GM21423 (cell line): Measurements from ENCODE around the gene INA.

ENCODE experiments used
- ATAC-seq: cut with Tn5 transposase; IDR thresholded peaks from one replicate; pipeline ENCODE4 v1.9.1; 2021; ENCODE audit warnings: mild to moderate bottlenecking, moderate library complexity; ENCODE audit not compliant: unreplicated experiment

Gene INA

DNA sequence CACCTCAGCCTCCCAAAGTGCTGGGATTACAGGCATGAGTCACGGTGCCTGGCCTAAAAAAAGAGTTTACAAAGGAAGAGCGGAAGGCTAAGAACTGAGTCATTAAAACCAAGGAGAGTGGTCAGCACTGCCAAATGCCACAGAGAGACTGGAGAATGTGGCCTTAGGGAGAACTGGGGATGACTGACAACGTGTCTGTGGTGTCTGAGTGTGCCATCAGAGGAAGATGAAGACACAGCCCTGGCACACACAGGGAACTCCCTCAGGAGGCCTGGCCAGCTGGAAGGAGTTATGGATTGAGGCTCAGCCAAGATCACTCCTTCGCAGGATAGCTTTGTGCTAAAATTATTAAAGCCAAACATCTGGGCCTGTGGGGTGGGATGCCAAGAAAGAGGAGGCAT is 3.9 kb upstream of the INA start:
- no peak for ATAC-seq

DNA sequence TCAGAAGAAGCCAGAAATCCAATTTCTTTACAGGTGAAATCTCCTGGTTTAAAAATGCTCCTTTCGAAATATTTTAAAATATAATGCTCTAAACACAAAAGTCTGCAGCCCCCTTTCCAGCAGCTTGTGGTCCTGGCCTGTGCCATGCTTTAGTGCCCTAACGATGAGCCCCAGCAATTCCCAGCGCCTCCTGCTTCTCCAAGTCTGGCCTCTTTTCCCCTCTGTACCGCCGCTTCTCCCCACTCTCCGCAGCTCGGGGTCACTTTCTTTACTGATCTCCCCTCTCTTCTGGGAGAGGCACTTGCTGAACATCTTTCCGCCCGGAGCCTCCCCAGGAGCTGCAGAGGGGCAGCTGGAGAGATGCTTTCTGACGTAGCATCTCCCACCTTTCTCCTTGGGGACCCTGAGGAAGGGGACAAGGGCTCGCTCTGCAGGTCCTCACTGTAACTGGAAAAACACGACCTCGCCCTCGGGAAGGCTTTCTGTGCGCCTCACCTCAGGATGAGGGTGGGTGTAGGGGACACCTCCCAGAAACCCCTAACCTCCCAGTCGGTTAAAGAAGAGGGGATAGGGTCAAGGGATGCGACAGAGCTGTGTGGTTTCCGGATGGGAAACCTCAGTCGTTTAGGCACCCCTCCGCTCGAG is 565 bp upstream of the INA start:
- no peak for ATAC-seq

DNA sequence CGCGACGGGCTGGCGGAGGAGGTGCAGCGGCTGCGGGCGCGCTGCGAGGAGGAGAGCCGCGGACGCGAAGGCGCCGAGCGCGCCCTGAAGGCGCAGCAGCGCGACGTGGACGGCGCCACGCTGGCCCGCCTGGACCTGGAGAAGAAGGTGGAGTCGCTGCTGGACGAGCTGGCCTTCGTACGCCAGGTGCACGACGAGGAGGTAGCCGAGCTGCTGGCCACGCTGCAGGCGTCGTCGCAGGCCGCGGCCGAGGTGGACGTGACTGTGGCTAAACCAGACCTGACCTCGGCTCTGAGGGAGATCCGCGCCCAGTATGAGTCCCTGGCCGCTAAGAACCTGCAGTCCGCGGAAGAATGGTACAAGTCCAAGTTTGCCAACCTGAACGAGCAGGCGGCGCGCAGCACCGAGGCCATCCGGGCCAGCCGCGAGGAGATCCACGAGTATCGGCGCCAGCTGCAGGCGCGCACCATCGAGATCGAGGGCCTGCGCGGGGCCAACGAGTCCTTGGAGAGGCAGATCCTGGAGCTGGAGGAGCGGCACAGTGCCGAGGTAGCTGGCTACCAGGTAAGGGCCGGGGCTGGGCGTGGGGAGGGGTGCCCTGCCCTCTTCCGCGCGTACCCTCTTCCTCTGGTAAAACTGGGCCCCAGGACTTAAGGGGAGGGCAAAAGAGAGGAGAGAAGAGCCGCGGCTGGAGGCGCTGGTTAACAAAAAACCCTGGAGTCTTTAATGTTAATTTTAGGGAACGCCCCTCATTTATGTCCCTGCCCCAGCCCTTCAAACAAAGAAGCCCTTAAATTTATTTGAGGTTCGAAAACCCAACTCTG is 987 bp downstream of the INA start:
- ATAC-seq, result no peak

DNA sequence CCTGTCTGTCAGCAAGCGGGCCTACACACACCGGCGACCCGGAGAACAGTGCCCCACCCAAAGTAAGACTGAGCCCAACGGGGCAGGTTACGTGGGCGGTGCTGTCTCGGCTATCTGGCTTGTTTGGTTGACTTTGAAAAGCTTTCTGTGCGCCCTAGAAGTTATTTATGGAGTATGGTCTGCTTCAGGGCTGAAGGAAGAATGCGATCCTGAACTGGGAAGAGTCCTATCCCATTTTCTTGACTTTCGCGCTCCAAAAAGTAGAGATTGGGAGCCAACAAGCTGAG is 1.5 kb downstream of the INA start:
- no peak for ATAC-seq

DNA sequence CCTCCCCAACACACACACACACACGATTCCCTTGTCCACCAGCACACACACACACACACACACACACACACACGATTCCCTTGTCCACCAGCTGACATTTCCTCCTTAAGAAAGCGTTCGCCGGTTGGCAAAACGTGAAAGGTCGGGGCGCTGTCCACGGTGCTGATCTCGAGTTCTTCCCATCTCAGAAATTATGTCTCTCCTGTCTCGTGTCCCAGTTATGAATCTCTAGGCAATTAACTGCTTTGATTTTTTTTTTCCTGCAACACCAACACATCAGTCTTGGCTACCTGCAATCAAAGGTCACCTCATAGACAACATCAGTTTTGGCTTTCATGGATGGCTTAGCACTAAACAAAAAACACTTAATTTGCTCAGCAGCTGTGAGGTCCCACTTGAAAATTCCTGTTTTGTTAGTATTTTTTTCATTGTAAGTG is 1.9 kb downstream of the INA start:
- no peak for ATAC-seq

DNA sequence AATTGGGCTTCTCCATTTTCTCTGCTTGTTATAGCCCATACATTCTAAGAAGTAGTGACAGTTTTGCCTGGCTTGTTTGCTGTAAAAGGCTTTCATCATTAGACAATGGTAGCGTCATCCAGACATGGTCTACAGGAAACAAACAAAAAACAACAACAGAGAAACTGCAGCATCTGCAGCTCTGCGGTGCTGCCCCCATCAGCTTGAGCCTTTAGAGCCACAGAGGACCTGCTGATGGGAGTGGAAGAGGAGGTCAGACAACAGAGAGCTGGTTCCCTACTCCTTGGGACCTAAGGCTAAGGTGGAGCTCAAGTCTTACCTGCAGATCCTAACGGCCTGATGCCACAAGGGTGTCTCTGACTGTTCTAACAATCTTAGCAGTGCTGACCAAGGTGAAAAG is 3.1 kb downstream of the INA start:
- no peak for ATAC-seq

DNA sequence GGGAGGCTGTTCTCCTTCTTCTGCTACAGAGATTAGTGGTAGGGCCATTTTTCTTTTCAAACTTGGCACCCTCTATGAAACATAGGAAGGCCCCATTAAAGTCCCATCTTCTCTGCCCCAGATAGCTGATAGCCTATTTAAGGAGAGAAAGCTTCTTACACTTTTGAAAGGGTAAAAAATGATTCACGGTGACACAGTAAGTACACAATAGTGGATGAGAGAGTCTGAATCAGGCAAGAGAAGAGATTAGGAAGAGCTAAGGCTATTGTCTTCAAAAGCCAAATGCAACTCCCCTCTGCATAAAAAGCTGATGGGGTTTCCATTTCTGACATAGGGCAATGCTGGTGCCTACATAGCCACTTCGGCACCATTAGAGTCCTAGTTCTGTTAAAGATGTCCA is 3.6 kb downstream of the INA start:
- no peak for ATAC-seq

DNA sequence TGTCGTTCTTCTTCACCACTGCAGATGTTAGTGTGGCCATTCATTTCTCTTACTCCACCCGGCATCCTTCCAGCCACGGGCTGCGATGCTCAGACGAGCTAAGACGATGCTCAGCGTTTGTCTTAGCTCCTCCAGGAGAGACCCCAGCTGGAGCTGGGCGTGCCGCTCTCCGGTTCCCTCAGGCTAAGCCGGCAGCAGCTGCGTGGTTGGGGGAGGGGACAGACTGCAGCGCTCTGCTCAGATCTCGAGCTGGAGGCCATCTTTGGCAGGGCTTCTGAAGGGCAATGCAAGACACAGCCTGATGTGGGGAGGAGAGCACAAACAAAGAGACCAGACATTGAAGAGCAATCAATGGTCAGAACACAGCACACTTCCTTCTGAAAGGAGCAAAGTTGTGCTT is 4.8 kb downstream of the INA start:
- ATAC-seq, result no peak

DNA sequence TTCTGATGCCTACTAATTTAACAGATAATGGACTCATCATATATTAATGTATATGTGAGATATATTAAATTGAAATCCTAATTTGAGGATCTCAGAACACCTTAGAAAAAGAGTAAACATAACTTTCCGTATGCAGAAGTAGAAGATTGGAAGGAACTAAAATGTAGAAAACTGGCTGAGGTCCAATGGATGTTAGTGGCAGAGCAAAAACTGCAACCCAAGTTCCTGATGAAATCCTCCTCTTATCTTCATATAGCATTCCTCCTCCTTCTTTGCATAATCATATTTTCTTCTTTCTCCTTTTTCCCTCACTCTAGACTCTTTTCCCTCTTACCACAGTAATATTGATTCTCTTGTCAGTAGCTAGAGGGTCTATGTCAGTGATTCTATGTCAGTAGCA is 6.0 kb downstream of the INA start:
- ATAC-seq, result no peak

DNA sequence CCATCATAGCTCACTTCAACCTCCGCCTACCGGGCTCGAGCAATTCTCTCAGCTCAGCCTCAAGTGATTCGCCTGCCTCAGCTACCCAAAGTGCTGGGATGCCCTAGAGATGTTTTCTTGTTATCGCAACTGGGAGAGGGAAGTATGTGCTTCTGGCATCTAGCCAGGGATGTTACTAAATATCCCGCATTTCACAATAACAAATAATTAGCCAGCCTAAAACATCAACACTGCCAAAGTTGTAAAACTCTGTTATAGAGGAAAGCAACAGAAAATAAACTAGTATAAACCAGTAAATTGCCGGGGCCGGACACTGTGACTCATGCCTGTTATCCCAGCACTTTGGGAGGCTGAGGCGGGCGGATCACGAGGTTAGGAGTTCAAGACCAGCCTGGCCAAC is 7.2 kb downstream of the INA start:
- ATAC-seq, result no peak

DNA sequence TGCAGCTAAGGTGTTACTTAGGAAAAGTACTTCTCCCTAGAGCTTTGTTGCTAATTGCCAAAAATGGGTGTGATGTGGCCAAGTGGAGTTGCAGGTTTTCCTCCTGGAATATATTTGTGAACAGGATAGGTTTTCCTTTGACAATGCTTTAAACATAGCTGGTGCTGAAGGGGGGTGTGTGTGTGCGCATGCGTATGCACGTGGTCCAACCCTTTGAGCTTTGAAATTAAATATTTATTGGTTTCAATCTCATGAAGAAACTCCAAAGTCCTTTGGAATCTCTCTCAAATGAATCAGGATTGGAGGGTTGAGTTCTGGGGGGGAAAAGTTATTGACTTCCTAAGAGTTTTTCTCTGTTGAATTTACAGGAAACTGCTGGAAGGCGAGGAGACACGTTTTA is 11.1 kb downstream of the INA start:
- ATAC-seq, result no peak

DNA sequence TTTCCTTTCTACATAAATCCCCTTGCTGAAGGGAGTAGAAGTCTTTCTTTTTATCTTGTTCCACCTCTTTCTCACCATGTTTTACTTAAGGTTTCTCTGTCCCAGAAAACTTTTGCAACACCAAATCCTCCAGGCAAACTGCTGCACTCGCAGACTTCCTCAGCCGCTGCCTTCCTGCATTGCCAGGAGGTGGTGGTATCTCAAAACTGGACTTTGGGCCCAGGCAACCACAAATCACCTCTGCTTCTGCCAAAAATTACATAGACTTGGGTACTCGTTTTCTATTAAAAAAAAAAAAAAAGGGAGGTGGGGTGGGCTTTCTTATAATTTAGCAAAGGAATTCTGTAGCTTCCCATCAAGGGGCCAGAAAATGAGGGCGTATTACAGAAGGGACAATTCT is 14.7 kb downstream of the INA start:
- no peak for ATAC-seq

DNA sequence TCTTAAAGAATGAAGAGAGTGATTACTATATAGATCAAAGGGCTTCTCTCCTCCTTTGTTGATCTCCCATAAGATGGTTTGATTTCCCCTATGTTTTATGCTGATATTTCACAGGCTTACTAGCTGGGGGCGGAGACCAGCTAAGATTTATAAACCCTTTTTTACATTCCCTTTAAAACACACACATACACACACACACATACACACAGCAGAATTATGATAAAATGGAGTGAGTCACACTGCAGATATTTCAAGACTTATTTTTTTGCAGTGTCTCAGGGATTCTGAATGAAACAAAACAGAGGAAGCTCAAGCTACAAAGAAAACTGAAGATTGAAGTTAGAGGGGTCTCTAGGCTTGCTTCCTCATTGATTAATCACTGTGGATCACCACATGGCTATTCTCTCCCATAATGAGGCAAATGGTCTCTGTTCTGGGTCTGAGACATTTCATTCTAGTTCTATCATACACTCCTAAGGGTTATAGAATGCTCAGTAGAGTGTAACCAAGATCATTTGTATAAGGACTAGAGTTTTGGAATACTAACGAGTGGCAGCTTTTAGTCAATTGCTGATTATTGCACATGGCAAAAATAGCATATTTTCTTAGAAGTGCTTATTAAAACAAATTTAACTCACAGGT is 18.6 kb downstream of the INA start:
- no peak for ATAC-seq

DNA sequence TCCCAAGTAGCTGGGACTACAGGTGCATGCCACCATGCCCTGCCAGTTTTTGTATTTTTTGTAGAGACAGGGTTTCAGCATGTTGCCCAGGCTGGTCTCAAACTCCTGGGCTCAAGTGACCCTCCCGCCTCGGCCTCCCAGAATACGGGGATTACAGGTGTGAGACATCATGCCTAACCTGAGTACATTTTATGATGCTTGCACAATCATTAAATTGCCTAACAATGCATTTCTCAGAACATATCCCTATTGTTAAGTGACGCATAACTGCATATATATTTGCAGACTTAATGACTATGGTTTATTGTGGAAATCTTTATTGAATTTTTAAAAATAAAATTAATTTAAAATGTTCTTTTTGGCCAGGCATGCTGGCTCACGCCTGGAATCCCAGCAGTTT is 30.7 kb downstream of the INA start:
- ATAC-seq, result no peak

DNA sequence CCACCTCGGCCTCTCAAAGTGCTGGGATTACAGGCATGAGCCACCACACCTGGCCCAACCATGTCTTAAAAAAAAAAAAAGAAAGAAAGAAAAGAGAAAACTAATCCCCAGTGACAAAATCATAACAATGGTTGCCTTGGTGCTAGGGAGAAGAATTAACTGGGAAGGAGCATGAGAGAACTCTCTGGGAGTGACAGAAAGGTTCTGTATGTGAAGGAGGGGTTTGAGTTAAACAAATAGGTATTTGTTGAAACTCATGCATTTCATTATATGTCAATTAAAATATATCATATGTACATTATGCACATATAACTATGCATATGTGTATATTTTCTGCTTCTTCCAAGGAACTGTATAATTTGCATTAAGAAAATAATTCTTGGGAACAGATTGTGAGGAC is 33.3 kb downstream of the INA start:
- ATAC-seq, result no peak

DNA sequence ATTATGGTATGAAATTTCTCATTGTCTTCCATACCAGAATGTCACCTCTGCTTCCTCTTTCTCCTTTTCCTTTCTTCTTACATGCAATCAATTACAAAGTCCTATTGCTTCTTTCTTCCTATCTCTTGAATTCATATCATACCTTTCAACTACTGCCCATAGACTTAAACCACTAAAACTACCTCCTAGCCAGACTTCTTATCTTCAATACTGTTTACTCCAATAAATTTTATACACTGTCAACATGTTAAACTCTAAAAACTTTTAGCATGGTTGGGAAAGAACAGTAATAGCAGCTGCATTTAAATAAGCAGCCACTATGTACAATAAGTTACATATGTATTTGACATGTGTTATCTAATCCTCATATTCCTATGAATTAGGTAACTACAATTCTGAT is 39.1 kb downstream of the INA start:
- no peak for ATAC-seq

DNA sequence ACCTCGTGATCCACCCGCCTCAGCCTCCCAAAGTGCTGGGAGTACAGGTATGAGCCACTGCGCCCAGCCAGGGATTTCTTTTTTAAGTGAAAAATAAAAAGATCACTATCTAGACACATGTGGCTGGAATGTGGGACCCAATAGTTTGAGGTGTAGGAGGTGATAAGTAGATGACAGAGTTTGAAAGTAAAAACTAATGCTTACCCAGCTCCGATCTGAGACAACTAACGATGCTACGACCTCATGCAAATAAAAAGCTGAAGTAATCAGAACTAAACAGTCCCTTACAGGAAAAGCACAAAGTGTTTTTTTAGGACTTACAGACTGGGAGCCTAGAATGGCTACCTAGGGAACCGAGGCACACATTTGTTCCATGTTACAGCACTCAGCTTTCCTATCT is 51.0 kb downstream of the INA start:
- no peak for ATAC-seq

DNA sequence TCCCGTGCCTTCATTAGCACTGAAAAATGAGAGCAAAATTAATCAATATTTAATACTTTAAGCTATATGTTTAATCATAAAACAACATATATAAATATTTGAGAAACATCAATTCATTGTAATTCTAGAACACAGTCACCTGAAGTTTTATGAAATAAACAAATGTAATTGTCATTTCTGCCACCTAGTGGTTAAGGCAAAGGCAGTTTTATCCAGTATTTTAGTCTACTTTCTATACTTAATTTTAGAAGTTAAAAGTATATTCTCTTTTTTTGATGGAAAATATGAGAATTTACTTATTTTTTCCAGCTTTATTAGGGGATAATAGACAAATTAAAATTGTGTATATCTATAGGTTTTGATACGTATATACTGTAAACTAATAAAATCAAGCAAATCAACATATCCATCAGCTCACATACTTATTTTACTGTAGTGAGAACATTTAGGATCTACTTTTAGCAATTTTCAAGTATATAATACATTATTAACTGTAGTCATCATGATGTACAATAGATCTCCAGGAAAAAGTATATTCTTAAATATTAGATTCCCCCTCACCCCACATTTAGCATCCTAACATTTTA is 57.1 kb downstream of the INA start:
- ATAC-seq, result no peak

DNA sequence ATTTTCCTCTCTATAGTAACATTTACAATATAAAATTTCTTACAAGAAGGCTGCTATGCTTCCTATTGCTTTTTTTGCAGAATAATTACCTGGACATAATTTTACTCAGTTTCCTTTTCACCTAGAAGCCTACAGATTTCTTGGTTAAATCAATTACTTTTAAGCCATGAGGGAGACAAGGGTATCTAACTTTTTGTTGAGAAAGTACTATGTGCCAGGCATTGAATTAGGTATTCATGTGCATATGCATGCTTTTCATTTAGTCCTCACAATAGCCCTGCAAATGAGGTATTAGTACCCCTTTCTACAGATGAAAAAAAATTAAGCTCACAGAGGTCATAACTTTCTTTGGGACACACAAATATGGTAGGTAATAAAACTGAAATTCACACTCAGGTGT is 57.6 kb downstream of the INA start:
- ATAC-seq, result no peak

DNA sequence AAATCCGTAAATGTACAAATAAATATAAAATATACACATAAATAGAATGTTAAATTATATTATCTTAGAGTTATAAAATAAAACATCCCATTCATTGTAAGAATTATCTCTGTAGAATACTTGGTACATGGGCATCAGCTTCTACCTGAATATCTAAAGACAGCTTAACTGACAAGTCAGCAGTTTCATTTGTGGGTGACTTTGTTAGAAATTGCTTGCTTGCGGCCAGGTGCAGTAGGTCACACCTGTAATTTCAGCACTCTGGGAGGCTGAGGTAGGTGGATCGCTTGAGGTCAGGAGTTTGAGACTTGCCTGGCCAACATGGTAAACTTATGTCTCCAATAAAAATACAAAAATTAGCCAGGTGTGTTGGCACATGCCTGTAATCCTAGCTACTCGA is 59.4 kb downstream of the INA start:
- ATAC-seq, result no peak
